ENCODE measurements around the gene CD248. TPM values are rescaled to one million over a fixed set of nuclear protein-coding genes. Genes with fewer than 3 reads are reported as not detected.

Gene CD248
- total RNA-seq, 1 donor from 2014 or later, result 12.3 TPM

DNA sequence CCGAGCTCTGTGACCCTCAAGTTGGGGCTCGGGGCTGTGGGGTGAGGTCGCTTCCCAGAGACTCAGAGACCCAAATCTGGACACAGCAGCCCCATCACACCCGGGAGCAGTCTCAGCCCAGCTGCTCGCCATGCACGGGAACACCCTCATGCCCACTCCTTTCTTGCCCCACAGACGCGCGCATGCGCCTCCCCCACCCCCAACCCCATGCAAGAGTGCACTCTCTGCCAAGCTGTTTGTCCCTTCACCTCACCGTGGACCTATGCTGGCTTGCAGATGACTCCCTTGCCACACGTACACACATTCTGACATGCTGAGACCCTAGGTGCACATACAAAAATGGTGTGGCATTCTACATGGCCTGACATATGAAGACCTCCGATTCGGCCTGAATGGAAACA lies 478 bp upstream of the CD248 start:
- peak overlapping the region; percentile 92 for H3K27ac ChIP-seq (replicated peaks)
- peaks cover 60% of the 10 kb centered on the region for H3K4me1 ChIP-seq
- no peaks in the 10 kb centered on the region for H3K9me3 ChIP-seq (replicated peaks)
- peak; percentile 67 for DNase-seq
- intact Hi-C loops (cut with micrococcal nuclease), result no loop called here
- no peaks in the 10 kb centered on the region for H3K36me3 ChIP-seq
- H3K27me3 ChIP-seq (ENCODE audit: low read depth), result no peaks in the 10 kb centered on the region
- TF ChIP-seq CTCF (IDR thresholded peaks at IDR 0.05; ENCODE audit: borderline replicate concordance), result no peak
- H3K4me3 ChIP-seq, result peak overlapping the region; percentile 73

DNA sequence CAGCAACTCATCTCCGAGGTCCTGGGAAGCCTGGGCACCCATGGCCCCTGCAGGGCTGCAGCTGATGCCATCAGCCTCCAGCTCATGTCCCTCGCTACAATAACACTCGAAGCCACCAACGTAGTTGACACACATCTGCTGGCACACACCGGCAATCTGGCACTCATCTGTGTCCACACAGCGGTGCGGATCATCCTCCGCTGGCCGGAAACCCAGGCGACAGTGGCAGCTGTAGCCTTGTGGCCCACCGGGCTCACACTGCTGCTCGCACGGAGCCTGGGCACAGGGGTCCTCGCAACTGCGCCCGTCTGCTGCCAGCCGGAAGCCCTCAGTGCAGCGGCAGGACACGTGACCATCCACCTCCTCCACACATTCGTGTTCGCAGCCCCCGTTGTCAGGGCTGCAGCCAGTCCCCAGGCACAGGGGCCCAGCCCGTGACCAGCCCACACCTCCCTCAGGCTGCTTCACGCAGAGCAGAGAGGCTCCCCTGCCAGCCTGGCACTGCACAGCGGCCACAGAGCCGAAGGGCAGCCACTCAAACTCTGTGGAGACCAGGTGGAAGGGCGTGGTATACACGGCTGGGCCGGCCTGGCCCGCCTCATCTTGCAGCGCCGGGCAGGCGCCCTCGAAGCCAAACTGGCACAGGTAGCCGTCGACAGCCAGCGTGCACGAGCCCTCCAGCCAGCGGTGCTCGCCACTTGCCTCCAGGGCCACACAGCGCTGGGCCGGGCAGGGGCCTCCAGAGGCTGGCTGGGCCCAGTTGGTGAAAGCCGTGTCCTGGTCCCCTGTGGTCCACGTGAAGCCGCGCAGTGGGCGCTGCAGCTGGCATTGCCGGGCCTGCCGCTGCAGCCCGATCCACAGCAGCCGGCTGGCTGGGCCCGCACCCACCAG lies 678 bp downstream of the CD248 start:
- Histone ChIP-seq H3K4me3 (peak overlapping the region; percentile 73), H3K27me3 (ENCODE audit: low read depth) (no peaks in the 10 kb centered on the region), H3K4me1 (peaks cover 51% of the 10 kb centered on the region), H3K9me3 (replicated peaks) (no peaks in the 10 kb centered on the region), H3K27ac (replicated peaks) (peak overlapping the region; percentile 92), H3K36me3 (no peaks in the 10 kb centered on the region)
- DNase-seq, result no peak
- intact Hi-C loops (cut with micrococcal nuclease), result no loop called here
- no peak for TF ChIP-seq CTCF (IDR thresholded peaks at IDR 0.05; ENCODE audit: borderline replicate concordance)

- H3K4me3 ChIP-seq, result peak overlapping the region; percentile 73
- intact Hi-C loops (cut with micrococcal nuclease), result no loop called here
- H3K27me3 ChIP-seq (ENCODE audit: low read depth), result no peaks in the 10 kb centered on the region
- H3K4me1 ChIP-seq, result peaks cover 51% of the 10 kb centered on the region
- H3K36me3 ChIP-seq, result no peaks in the 10 kb centered on the region
- peak overlapping the region; percentile 92 for H3K27ac ChIP-seq (replicated peaks)
- no peak for DNase-seq
- no peaks in the 10 kb centered on the region for H3K9me3 ChIP-seq (replicated peaks)
- no peak for TF ChIP-seq CTCF (IDR thresholded peaks at IDR 0.05; ENCODE audit: borderline replicate concordance)
Observed at GRCh38 chr11:66315498-66315885, 1.4 kb downstream of the CD248 start.

DNA sequence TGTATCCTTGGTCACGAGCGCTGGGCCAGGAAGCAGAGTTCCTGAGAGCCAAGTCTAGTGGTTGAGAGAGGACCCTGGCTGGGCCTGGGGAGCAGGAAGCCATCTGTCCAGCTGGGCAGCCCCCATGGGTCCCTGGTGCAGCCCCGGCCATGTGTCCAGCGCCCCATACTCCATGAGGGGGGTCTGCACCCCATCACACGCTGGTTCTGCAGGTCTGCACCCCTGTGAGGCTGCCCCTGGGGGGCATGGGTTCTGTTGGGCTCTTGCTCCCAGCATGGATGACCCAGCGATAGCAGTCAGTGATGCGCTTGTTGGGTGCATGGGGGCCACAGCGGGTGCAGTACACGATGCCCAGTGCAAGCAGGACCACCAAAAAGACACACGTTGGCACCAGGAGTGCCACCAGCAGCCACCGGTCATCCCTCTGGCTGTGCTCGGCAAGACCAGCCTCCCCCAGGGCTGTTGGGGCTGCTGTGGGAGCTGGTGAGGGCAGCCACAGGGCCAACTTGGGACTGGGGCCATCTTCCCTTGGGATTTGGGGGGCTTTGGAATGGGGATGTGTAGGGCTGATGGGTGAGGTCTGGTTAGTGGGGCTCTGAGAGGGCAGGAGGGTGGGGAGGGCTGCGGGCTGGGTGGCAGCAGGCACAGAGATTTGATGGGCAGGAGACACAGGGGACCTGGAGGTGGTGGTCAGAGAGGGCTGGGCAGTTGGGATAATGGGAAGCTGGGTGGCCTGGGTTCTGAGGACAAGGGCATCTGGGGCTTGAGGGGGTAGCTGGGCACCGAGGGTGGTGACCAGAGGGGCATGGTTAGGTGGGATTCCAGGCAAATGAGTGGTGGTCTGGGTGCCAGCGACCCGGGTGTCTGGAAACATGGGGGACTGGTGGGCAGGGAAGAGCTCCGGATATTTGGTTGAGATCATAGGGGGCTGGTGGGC lies 2.0 kb downstream of the CD248 start:
- Histone ChIP-seq H3K36me3 (no peaks in the 10 kb centered on the region), H3K27me3 (ENCODE audit: low read depth) (no peaks in the 10 kb centered on the region), H3K27ac (replicated peaks) (peak overlapping the region; percentile 92), H3K9me3 (replicated peaks) (no peaks in the 10 kb centered on the region), H3K4me3 (peak overlapping the region; percentile 73), H3K4me1 (peaks cover 51% of the 10 kb centered on the region)
- no peak for TF ChIP-seq CTCF (IDR thresholded peaks at IDR 0.05; ENCODE audit: borderline replicate concordance)
- DNase-seq, result no peak
- intact Hi-C loops (cut with micrococcal nuclease), result loop anchor here (5.0 kb wide), 1 partner anchor 72 kb away; no protein-coding TSS in a partner anchor

DNA sequence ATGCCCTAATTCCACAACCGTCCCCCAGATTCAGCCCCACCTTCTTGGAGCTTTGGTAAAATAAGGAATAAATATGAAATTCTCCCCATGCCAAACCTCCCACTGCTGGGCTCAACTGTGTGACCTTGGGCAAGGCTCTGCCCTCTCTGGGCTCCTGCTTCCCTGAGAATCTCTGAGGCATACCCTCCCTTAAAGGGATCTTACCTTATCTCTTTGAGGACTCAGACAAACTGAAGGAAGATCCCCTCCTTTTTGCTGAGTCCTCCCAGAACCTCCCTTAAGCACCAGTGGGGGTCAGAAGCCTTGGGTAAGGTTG lies 2.7 kb downstream of the CD248 start:
- H3K4me1 ChIP-seq, result peaks cover 51% of the 10 kb centered on the region
- H3K27me3 ChIP-seq (ENCODE audit: low read depth), result no peaks in the 10 kb centered on the region

More for the DNA sequence above, 2.7 kb downstream of the CD248 start:
- Histone ChIP-seq H3K27ac (replicated peaks) (peak overlapping the region; percentile 92), H3K36me3 (no peaks in the 10 kb centered on the region), H3K9me3 (replicated peaks) (no peaks in the 10 kb centered on the region), H3K4me3 (peak overlapping the region; percentile 73)
- DNase-seq, result no peak
- intact Hi-C loops (cut with micrococcal nuclease), result loop anchor here (5.0 kb wide), 1 partner anchor 73 kb away; no protein-coding TSS in a partner anchor
- TF ChIP-seq CTCF (IDR thresholded peaks at IDR 0.05; ENCODE audit: borderline replicate concordance), result no peak
